Uterus (tissue), 4 donors: ENCODE measurements around the gene CCNE1. TPM values are rescaled to one million over a fixed set of nuclear protein-coding genes. Genes with fewer than 3 reads are reported as not detected.

Experiments used
- DNase-seq, 2 donors: peaks; one replicate each; pipeline ENCODE4 v3.0.0-alpha.2; 2019 to 2020
- H3K27ac ChIP-seq, 2 donors: fragments of 200-600 bp; sonication (generic); 1 replicate in 1 of 2; 2 replicates in 1 of 2; pipeline ENCODE4 v1.5.1; 2016 to 2018
- H3K27me3 ChIP-seq, 2 donors: fragments of 200-600 bp; sonication (generic); one replicate each; pipeline ENCODE4 v1.5.1; 2018 to 2019; ENCODE audit warnings: control low read depth in 1 of 2
- H3K36me3 ChIP-seq, 2 donors: fragments of 200-600 bp; sonication (generic); one replicate each; pipeline ENCODE4 v1.5.1; 2019; ENCODE audit warnings: control low read depth in 1 of 2
- H3K4me1 ChIP-seq, 2 donors: fragments of 200-600 bp; sonication (generic); one replicate each; pipeline ENCODE4 v1.5.1; 2018 to 2019; ENCODE audit warnings: control low read depth in 1 of 2
- H3K4me3 ChIP-seq, 2 donors: fragments of 200-600 bp; sonication (generic); 1 replicate in 1 of 2; 2 replicates in 1 of 2; pipeline ENCODE4 v1.5.1; 2018 to 2019; ENCODE audit warnings: mild to moderate bottlenecking in 1 of 2
- H3K9me3 ChIP-seq, 2 donors: fragments of 200-600 bp; sonication (generic); one replicate each; pipeline ENCODE4 v1.5.1; 2019; ENCODE audit warnings: control low read depth in 1 of 2
- CTCF ChIP-seq, 4 experiments: fragments of 200-600 bp in 2 of 4; fragments of 450-650 bp in 2 of 4; sonication (generic) in 2 of 4; IDR thresholded peaks; one replicate each; pipeline ENCODE4 v1.5.1; 2016 to 2019; ENCODE audit warnings: antibody characterized with exemption in 4 of 4, mild to moderate bottlenecking in 2 of 4, moderate library complexity in 1 of 4
- POLR2A ChIP-seq, 2 donors: fragments of 450-650 bp; IDR thresholded peaks; one replicate each; pipeline ENCODE4 v1.6.1; 2016; ENCODE audit warnings: antibody characterized with exemption in 2 of 2, mild to moderate bottlenecking in 1 of 2, moderate library complexity in 1 of 2
- intact Hi-C: fragments of 100-400 bp; cut with DNase I; formaldehyde crosslinking; loops from one replicate; pipeline ENCODE4 v1.15.1; 2023; ENCODE audit warnings: low total_unique reads
- total RNA-seq, 4 donors: library from RNA; depleted of rRNA in 3 of 4; stranded (reverse); fragments of >200 nt in 3 of 4; gene quantifications; one replicate each; pipeline versions ENCODE4 v1.1.0 to v1.2.4, GENCODE V29; 2014 to 2023
- donor health status: DM: yes; HTN: yes; CAD: no.

CCNE1 gene
- total RNA-seq, 4 donors from 2014 or later: 0.70 to 5.5 TPM; not detected in 2

GRCh38 chr19:29772696-29773095, 39.1 kb upstream of the CCNE1 start:
- TF ChIP-seq POLR2A (IDR thresholded peaks at IDR 0.05): no peak
- TF ChIP-seq CTCF (IDR thresholded peaks at IDR 0.05): no peak
- Histone ChIP-seq H3K27ac (no peak overlapping the region), H3K4me3 (no peak overlapping the region), H3K4me1 (no peaks in the 10 kb centered on the region), H3K27me3 (no peaks in the 10 kb centered on the region), H3K36me3 (no peaks in the 10 kb centered on the region), H3K9me3 (no peaks in the 10 kb centered on the region)
- DNase-seq: no peak
- intact Hi-C loops: no loop called here

GRCh38 chr19:29773141-29773540, 38.6 kb upstream of the CCNE1 start:
- H3K27ac ChIP-seq: no peak overlapping the region
- H3K4me1 ChIP-seq: no peaks in the 10 kb centered on the region
- H3K36me3 ChIP-seq: no peaks in the 10 kb centered on the region
- intact Hi-C loops: no loop called here
- no peaks in the 10 kb centered on the region for H3K9me3 ChIP-seq
- no peaks in the 10 kb centered on the region for H3K27me3 ChIP-seq
- TF ChIP-seq POLR2A (IDR thresholded peaks at IDR 0.05): no peak
- TF ChIP-seq CTCF (IDR thresholded peaks at IDR 0.05): no peak
- no peak overlapping the region for H3K4me3 ChIP-seq
- DNase-seq: no peak

- TF ChIP-seq CTCF (IDR thresholded peaks at IDR 0.05) (no peak), POLR2A (IDR thresholded peaks at IDR 0.05) (no peak)
- Histone ChIP-seq H3K27ac (no peak overlapping the region), H3K4me3 (no peak overlapping the region), H3K27me3 (no peaks in the 10 kb centered on the region), H3K36me3 (no peaks in the 10 kb centered on the region), H3K9me3 (no peaks in the 10 kb centered on the region), H3K4me1 (no peaks in the 10 kb centered on the region)
- no peak for DNase-seq
- intact Hi-C loops: no loop called here
Observed at GRCh38 chr19:29774126-29774525, 37.7 kb upstream of the CCNE1 start.

- TF ChIP-seq POLR2A (IDR thresholded peaks at IDR 0.05) (no peak), CTCF (IDR thresholded peaks at IDR 0.05) (no peak)
- Histone ChIP-seq H3K27me3 (no peaks in the 10 kb centered on the region), H3K36me3 (no peaks in the 10 kb centered on the region), H3K4me1 (no peaks in the 10 kb centered on the region), H3K4me3 (no peak overlapping the region), H3K27ac (no peak overlapping the region), H3K9me3 (no peaks in the 10 kb centered on the region)
- DNase-seq: no peak
- intact Hi-C loops: no loop called here
Observed at GRCh38 chr19:29777781-29778309, 33.9 kb upstream of the CCNE1 start.

- no peak for DNase-seq
Observed at GRCh38 chr19:29779921-29780320, 31.9 kb upstream of the CCNE1 start.

More at GRCh38 chr19:29779921-29780320, 31.9 kb upstream of the CCNE1 start:
- intact Hi-C loops: no loop called here
- Histone ChIP-seq H3K9me3 (no peaks in the 10 kb centered on the region), H3K27me3 (no peaks in the 10 kb centered on the region), H3K36me3 (no peaks in the 10 kb centered on the region), H3K4me3 (no peak overlapping the region), H3K27ac (no peak overlapping the region), H3K4me1 (no peaks in the 10 kb centered on the region)
- no peak for TF ChIP-seq POLR2A (IDR thresholded peaks at IDR 0.05)
- no peak for TF ChIP-seq CTCF (IDR thresholded peaks at IDR 0.05)
